HG02678 (cell line): ENCODE measurements around the gene VWA3B.
"Not testable (repeated sequence)": the region's sequence is repeated elsewhere in the genome, so short reads cannot be mapped to it uniquely, and the experiment has no call there.

Experiments
- ATAC-seq: cut with Tn5 transposase; IDR thresholded peaks from one replicate; pipeline ENCODE4 v1.9.1; 2021; ENCODE audit warnings: mild to moderate bottlenecking, moderate library complexity; ENCODE audit not compliant: unreplicated experiment

The VWA3B gene

DNA sequence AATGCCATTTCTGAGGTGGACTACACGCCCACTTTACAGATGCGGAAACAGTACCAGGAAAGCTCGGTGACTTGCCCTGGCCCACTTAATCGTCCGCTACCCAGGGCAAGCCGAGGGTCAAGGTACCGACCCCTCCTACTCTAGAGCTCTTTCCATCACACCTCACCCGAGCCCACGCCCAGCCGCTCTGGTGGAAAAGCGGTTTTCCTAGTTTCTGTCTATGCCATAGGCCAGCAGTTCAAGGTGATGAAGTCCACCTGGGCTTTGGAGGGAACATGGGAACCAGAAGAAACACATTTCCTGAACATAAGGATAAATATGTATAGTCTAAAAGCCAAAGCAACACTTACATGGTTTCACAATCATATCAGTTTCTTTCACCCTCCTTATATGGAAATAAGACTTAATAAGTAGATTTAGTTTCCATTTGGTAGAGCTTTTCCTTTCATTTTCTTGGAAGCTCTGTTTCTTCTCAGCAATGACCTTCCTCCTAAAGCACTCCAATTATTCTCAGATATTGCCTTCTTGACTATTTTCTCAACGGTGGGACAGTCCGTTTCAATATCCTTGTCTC is 567 bp downstream of the VWA3B start:
- no peak for ATAC-seq

DNA sequence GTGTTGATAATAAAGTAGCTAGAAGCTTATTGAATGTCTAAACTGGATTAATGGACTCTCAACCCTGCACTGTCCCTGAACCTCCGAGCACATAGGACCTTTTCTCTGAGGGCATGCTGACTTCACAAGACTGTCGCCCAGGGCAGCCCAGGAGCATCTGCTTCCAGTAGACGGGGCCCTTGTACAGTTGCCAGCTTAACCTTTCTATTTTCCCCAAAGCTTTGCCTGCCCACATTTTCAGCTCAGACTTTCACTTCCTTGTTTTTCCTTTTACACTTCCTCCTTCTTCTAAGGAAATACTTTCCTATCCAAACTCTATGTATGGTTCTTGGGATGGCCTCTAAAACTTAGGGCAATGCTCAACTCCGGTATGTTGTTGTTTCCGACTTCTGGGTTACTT is 1.3 kb downstream of the VWA3B start:
- no peak for ATAC-seq

DNA sequence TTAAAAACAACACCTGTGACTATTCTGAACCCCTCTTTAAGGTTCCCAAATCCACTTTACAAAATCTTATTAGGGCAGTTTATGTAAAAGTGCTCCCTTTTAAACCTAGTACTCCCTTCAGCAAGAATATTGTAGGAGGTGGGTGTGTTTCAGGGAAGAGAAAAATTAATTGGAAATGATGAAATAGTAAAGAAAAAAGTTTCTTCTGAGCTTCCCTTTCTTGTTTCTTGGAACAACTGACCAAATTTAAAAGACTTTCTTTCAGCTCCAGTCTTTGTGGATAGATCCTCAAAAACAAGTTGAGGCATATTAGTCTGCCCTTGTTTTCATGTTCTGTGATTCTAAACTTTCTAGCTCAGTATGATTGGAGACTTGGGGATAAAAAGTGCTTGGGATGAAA is 3.0 kb downstream of the VWA3B start:
- ATAC-seq: no peak

DNA sequence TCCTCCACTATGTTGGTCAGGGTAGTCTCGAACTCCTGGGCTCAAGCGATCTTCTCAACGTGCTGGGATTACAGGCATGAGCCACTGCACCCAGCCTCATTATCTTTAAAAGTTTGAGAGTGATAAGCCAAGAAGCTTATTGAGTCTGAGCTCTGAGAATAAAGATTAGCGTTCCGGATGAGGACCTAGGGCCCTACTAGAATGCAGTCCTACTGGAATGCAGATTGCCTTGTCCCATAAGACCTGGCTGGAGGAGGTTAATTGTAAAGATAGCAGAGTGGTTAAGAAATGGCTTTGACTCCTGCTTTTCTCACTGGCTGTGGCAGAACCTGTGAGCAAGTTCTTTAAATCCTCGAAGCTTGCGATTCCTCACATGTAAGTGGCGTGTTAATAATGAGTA is 4.0 kb downstream of the VWA3B start:
- no peak for ATAC-seq

DNA sequence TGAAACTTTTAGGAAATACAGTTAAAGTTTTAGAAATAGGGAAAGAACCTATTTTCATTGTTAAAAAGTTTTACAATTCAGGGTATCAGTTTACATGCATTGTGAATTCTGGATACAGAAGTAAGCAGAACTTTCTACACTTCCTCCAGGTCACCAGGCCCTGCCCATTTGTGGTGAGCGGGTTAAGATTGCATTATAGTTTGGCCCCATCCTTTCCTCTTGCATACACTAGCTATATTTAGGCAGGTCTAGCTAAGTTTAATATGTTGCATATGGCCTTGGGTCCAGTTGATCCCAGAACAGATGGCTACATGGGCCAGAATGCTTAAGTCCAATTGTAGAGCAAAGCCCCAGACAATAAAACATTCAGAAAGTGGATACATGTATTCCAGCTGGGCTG is 4.8 kb downstream of the VWA3B start:
- ATAC-seq: no peak

DNA sequence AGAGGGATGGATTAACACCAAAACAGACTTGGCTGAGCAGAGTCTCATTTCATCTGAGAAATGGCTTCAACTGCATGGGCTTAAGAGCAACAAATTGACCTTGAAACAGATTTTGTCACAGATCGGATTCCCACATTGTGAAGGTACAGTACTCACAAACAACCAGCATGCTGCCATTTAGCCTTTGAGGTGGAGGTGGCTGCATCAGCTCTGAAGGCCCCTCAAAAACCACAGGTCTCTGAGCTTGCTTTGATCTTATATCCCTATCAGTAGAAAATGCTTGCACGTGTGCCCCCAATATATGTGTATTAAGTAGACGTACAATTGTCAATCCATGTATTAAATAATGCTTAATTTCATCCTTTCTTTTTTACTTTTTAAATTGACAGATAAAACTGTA is 6.2 kb downstream of the VWA3B start:
- ATAC-seq: no peak

DNA sequence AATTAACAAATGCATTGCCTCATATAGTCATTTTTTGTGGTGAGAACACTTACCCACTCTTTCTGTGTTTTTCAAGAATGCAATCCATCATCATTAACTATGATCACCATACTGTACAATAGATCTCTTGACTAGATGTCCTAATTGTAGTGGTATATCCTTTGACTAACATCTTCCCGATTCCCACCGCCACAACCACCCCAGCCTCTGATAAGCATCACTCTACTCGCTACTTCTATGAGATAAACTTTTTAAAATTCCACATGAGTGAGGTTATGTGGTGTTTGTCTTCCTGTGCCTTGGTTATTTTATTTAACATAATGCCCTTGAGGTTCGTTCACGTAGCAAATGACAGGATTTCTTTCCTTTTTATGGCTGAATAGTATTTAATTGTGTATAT is 6.6 kb downstream of the VWA3B start:
- ATAC-seq: no peak

DNA sequence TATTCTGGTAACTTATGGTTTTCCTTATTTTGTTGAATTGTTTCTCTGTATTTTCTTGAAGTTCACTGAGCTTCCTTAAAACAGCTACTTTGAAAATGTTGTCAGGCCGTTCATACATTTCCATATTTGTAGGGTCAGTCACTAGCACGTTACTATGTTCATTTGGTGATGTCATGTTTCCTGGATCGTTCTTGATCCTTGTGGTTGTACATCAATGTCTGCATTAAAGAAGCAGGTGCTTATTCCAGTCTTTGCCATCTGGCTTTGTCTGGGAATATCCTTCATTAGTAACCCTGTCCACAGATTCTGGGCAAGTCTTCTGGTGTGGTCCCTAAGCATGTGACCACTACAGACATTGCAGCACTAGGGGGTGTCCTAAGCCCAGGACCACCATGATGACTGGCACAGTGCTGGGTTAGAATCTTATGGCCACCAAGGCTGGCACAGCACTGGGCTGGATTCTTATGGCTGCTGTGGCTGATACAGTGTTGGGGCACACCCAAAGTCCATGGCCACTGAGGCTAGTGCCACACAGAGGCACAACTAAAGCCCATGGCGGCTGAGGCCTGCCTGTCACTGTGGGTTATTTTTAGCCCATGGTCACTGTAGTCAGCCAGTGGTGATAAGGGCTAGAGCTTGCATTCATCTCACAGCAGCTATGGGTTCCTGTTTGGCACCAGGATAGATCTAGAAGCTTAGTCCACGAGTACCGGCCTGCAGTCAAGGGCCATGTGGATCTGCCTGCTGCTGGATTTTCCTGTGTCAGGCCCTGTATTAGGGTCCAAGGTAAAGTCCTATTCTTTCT is 13.2 kb downstream of the VWA3B start:
- ATAC-seq: no peak

DNA sequence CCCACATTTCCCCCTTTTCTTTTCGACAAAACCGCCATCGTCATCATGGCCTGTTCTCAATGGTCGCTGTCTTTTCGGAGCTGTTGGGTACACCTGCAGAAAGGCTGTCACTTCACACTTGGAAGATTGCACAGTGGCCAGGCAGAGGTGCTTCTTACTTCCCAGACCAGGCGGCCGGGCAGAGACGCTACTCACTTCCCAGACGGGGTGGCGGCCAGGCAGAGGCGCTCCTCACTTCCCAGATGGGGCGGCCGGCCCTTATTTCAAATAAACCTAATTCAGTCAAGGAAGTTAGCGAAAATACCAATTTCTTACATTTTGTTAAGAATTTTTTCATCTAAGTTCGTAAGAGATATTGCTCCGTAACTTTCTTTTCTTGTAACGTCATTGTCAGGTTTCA is 15.3 kb downstream of the VWA3B start:
- ATAC-seq: not testable (repeated sequence)

DNA sequence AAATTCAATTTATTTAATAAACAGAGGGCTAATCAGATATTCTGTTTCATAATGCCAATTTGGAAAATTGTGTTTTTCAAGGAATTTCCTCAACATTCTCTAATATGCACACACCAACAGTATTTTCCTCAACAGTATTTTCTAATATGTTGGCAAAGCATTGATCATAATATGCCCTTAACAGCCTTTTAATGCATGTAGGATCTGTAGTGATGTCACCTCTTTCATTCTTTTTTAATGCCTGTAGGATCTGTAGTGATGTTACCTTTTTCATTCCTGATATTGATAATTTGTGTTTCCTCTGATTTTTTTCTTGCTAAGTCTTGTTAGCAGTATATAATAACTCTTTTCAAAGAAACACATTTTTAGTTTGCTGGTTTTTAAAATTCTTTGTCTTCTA is 15.9 kb downstream of the VWA3B start:
- no peak for ATAC-seq

DNA sequence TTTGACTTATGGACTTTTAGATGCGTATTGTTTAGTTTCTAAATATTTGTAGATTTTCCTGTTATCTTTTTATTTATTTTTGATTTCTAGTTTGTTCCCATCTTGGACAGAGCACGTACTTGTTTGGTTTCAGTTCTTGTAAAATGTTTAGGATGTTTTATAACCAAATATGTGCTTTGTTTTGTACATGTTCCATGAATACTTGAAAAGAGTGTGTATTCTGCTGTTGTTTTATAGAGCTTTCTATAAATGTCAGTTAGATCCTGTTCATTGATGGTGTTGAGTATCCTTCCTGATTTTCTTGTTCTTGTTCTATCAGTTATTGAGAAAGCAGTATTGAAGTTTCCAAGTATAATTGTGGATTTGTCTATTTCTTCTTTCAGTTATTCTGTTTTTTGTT is 21.1 kb downstream of the VWA3B start:
- no peak for ATAC-seq

DNA sequence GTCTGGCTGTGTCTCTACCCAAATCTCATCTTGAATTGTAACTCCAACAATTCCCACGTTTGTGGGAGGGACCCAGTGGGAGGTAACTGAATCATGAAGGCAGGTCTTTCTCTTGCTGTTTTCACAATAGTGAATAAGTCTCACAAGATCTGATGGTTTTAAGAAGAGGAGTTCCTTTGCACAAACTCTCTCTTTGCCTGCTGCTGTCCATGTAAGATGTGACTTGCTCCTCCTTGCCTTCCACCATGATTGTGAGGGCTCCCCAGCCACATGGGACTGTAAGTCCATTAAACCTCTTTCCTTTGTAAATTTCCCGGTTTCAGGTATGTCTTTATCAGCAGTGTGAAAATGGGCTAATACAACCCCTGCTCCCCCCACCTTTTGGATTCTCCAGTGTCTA is 23.8 kb downstream of the VWA3B start:
- no peak for ATAC-seq

DNA sequence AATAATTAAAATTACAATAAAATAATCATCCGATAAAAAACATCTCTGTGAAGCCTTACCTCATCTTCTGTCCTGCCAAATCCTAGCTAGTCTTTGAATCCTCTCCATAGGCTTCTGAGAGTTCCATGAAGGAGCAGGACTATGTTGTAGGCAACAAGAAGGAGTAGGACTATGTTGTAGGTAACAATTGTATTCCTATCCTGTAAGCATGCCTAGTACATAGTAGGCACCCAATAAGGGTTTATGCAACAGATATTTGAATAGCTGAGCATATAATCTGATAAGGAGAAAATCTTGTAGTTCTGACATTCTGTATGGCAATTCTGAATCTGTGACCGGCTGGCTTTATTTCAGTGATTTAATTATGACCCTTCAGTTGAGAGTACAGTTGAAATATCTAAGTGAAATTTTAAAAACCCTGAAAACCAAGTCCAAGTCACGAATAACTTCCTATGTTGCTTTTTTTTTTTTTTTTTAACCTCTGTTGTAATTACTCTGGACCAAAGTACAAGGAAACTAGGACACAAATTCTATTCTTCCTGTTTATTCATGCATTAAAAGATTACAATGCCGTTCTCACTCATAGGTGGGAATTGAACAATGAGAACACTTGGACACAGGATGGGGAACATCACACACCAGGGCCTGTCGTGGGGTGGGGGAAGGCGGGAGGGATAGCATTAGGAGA is 27.8 kb downstream of the VWA3B start:
- no peak for ATAC-seq

DNA sequence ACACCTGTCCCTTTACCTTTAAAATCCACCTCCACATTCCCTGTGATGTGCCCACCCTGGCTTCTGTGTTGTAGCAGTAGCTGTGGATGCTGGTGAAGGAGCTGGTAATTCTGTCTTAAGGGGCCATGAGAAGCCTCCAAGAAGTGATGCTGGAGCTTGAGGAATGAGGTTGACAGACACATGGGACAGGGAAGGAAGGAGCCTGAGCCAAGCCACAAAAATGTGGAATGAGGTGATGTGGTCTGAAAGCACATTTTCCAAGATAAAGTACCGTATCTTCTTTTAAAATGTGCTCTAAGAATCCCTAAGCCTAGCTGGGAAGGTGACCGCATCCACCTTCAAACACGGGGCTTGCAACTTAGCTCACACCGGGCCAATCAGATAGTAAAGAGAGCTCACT is 31.2 kb downstream of the VWA3B start:
- no peak for ATAC-seq

DNA sequence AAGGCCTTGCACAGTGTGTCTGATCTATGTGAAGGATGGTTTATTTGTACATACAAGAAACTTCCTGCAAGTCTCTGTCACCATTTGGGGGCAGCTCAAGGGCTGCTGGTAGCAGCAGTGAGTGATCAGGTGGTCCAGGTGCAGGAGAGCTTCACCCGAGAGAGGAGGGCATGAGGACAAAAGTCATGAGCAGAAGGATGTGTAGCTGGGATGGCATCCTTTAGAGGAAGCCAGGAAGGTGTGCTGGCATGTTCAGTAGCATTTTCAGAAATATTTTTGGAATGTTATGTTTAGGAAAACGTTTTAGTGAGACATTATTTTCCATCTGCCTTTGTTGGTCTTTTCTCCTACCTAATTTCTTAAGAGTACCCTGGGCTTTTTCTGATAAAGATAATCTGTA is 31.9 kb downstream of the VWA3B start:
- ATAC-seq: no peak

DNA sequence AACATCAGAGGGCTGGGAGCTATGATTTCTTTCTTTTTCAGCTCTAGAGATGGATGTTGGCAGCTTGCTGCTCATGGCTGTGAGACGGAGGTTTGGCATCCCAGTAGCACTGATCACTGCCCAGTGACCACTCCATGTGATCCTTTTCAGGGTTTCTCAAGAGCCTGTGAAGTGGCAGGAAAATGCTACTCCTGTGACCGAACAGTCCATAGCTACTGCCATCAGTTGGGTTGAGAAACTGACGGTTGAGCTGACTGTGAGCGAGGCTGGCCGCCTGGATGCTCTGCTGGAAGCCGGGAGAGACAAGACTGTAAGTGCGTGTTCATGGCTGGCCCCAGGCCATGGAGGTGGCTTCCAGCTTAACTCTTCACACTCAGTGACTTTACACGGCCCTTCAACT is 34.2 kb downstream of the VWA3B start:
- no peak for ATAC-seq

DNA sequence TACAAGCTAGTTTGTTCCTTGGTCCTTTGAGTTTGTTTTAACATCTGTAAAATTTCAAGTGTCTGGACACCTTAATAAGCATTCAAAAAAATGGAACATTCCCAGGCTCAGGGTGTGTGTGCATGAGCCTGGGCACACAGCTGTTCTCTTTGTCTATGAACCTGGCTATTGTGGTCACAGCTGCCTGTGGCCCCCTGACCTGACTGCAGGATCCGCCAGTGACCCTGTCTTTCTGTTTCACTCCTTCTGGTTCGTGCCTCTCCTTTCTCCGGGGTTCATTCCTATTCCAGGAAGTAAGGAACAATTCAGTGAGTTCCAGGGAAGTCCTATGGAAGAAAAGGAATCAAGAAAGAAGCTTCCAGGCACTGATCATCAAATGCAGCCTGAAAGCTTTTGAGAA is 35.6 kb downstream of the VWA3B start:
- ATAC-seq: no peak

DNA sequence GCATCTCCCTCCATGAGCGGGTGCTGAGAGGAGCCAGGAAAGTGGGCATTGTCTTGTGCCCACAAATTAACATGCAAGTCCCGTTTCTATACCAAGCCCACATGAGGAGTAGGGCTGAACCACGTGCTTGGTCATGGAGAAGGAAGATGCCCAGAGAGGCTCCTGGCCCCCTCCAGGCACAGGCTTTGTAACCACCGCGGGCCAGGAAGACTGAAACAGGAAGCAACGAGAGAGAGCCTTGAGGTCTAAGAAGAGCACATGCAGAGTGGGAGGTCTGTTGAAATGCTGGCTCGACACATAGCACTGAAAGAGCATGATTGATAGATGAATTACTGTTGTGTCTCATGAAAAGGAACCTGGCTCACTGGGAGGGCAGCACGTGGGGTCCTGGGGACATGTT is 36.3 kb downstream of the VWA3B start:
- ATAC-seq: no peak

DNA sequence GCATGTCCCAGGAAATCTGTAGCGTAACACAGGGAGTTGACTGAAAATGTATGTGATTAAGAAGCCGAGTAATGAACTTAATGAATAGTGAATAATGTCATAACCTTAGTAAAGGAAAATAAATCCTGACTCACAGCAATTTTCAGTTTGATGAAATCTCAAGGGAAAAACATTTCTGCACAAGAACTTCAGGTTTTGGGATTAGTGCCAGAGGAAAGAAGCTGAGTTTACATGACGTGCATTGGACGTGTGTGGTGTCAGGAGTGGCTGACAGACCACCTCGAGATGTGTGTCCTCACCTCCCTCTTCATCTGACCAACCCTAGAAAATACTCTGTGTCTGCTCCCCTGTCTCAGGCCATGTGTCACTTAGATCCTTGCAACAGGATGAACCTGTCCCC is 39.1 kb downstream of the VWA3B start:
- no peak for ATAC-seq

DNA sequence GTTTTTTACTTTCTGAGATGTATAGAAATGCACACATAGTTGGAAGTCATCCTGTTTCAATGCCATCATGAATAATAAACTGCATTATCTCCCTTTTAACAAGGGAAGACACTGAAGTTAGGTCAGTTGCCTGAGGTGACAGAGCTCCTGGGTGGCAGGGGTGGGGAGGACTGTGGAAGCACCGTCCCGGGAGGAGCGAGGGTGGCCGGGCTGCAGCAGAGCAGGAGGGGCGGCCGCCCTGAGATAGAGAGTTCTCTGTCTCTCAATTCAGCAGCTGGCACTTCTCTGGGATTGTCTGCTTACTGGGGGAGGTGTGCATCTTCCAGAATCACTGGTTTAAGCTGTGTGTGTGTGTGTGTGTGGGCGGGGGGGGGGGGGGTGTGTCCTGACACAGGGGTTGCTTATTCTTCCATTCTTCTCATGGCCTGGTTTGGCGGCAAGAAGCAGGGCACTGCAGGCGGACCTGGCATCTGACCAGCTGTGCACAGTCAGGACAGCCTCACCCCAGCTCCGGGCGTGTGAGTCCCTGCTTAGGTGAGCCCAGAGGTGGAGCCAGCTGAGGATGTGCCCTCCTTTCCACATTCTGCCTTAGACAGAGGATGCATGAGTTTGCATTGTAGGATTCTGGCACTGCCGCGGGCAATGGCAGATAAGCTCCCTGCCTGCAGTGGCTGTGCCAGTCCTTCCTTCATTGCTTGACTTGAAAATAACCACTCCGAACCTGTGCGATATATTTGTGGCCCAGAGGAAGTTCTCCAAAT is 40.4 kb downstream of the VWA3B start:
- no peak for ATAC-seq

DNA sequence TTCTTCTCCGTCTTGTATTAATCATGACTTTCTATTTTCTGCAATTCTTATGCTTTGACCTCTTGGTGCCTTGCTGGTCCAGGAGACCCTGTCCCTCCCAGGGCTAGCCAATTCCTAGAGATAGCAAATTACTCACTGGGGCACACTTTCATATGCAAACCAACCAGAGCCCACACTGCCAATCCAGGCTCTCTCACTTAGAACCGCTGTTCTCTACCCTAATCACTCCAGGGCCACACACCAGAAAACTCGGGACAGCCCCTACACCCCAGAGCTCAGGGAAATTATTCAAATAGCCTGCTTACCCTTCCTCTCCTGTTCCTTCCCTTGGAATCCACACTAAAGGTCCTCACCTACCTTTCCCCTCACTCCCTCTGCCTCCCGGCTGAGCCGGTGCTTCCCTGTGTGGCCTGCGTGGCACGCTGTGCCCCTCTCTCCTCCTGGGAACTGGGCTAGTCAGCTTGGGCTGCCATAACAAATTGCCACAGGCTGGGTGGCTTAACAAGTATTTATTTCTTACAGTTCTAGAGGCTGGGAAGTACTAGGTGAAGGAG is 41.7 kb downstream of the VWA3B start:
- ATAC-seq: no peak
